ENCODE measurements around the gene HES5. TPM values are rescaled to one million over a fixed set of nuclear protein-coding genes. Genes with fewer than 3 reads are reported as not detected.

The HES5 gene
- total RNA-seq, 2 donors from 2014 or later: 0.27 to 2.7 TPM

DNA sequence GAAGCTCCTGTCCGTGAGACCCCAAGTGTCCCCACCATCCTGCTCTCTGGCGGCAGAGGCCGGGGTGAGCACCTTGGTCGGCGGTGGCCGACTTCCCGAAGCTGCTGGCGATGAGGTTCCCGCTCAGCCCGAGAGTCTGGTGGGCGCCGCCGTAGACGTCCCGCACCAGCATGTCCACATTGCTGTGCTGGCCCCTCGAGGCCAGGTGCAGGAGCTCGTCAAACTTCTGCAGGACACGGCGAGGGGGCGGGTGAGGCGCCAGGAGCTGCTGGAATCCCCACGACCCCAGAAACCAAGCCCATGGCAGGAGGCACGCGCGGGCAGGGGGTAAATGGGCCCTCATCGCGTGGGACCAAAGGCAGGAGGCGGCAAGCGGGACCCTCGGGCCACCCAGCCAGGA lies 10.3 kb downstream of the HES5 start:
- Histone ChIP-seq H3K36me3 (peaks cover 66% of the 10 kb centered on the region), H3K4me3 (no peak overlapping the region), H3K27ac (no peak overlapping the region), H3K4me1 (ENCODE audit: control insufficient read depth in 1 of 2, low read depth in 2 of 2) (peaks cover 4 to 13% of the 10 kb centered on the region in 2 donors), H3K27me3 (replicated peaks; ENCODE audit: insufficient read depth) (no peaks in the 10 kb centered on the region), H3K9me3 (no peaks in the 10 kb centered on the region)
- TF ChIP-seq, protein P1, sequence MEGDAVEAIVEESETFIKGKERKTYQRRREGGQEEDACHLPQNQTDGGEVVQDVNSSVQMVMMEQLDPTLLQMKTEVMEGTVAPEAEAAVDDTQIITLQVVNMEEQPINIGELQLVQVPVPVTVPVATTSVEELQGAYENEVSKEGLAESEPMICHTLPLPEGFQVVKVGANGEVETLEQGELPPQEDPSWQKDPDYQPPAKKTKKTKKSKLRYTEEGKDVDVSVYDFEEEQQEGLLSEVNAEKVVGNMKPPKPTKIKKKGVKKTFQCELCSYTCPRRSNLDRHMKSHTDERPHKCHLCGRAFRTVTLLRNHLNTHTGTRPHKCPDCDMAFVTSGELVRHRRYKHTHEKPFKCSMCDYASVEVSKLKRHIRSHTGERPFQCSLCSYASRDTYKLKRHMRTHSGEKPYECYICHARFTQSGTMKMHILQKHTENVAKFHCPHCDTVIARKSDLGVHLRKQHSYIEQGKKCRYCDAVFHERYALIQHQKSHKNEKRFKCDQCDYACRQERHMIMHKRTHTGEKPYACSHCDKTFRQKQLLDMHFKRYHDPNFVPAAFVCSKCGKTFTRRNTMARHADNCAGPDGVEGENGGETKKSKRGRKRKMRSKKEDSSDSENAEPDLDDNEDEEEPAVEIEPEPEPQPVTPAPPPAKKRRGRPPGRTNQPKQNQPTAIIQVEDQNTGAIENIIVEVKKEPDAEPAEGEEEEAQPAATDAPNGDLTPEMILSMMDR (IDR thresholded peaks at IDR 0.05): no peak
- DNase-seq (ENCODE audit: low spot score) (no peak), ATAC-seq (ENCODE audit: insufficient number of reproducible peaks, low FRiP score, low read depth) (no peak)

DNA sequence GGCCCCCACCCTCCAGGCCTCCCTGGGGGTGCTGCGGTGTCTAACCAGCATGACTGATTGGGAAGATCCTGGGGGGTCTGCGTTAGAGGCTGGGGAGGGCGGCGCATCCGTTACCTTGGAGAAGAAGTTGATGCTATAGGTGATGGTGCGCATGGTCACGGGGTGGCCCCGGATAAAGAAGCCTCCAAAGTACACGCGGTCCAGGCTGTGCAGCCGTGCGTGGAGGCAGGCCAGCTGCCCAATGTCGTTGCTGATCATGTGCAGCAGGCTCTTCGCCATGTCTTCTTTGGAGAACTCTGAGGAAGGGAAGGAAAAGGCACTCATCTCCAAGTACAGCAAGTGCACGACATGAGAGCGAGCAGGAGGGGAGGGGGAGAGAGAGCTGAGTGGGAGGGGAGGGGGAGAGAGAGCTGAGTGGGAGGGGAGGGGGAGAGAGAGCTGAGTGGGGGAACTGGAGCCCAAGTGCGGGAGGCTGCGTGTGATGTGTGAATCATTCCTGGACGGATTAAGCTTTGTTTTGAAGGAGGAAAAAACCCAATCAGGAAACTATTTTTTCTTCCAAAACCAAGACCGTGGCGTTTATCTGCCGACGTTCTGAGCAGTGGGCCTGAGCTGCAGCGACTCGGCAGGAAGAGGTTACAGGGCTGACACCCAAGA lies 10.9 kb downstream of the HES5 start:
- Histone ChIP-seq H3K27me3 (replicated peaks; ENCODE audit: insufficient read depth) (no peaks in the 10 kb centered on the region), H3K36me3 (peaks cover 68% of the 10 kb centered on the region)
- no peak for ATAC-seq (ENCODE audit: insufficient number of reproducible peaks, low FRiP score, low read depth)

DNA sequence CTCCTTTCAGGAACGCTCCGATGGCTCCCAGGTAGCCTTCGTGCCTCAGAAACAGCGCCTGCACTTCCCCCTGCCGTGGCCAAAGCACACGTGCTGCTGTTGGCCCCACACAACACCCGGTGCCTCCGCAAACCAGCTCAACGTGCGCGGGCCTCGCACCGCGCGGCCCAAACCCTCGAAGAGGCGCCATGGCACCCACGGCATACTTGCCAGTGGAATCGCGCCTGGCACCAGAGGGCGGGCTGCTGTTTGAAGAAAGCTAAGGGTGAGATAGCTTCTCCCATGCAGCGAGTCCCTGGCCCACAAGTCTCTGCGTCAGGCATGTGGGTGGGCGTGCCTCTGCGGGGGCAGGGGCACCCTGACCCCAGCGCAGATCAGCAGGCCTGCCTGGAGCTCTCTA lies 11.5 kb downstream of the HES5 start:
- no peak overlapping the region for H3K27ac ChIP-seq
- no peaks in the 10 kb centered on the region for H3K27me3 ChIP-seq (replicated peaks; ENCODE audit: insufficient read depth)
- no peak overlapping the region for H3K4me3 ChIP-seq
- peaks cover 0 to 1% of the 10 kb centered on the region in 2 donors for H3K4me1 ChIP-seq (ENCODE audit: control insufficient read depth in 1 of 2, low read depth in 2 of 2)
- TF ChIP-seq, protein P1 (IDR thresholded peaks at IDR 0.05): no peak
- H3K36me3 ChIP-seq: peaks cover 75% of the 10 kb centered on the region
- no peaks in the 10 kb centered on the region for H3K9me3 ChIP-seq
- DNase-seq (ENCODE audit: low spot score) (no peak), ATAC-seq (ENCODE audit: insufficient number of reproducible peaks, low FRiP score, low read depth) (no peak)

More for the DNA sequence above, 10.9 kb downstream of the HES5 start:
- TF ChIP-seq, protein P1 (IDR thresholded peaks at IDR 0.05): no peak
- no peak overlapping the region for H3K4me3 ChIP-seq
- no peak for DNase-seq (ENCODE audit: low spot score)
- H3K4me1 ChIP-seq (ENCODE audit: control insufficient read depth in 1 of 2, low read depth in 2 of 2): peaks cover 0 to 7% of the 10 kb centered on the region in 2 donors
- no peaks in the 10 kb centered on the region for H3K9me3 ChIP-seq
- no peak overlapping the region for H3K27ac ChIP-seq

DNA sequence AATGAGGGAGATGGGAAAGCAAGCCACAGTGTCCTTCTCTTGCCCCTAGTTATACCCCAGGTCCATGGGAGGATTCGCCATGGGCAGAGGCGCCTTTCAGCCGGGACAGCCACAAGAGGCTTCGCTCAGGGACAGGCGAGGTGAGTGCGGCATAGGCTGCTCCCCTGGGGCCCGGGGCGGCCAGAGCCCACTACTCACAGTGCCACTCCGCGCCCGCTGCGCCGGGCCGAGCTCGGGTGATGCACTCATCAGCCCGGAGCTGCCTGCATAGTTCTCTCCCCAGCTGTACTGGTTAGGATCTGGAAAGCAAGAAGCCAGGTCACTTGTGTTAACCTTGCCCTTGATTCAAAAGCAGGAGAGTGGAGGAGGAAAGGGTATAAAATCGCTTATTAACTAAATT lies 12.1 kb downstream of the HES5 start:
- H3K27ac ChIP-seq: no peak overlapping the region
- H3K27me3 ChIP-seq (replicated peaks; ENCODE audit: insufficient read depth): no peaks in the 10 kb centered on the region
- H3K9me3 ChIP-seq: no peaks in the 10 kb centered on the region
- no peaks in the 10 kb centered on the region for H3K4me1 ChIP-seq (ENCODE audit: control insufficient read depth in 1 of 2, low read depth in 2 of 2)
- DNase-seq (ENCODE audit: low spot score) (no peak), ATAC-seq (ENCODE audit: insufficient number of reproducible peaks, low FRiP score, low read depth) (no peak)
- no peak overlapping the region for H3K4me3 ChIP-seq
- H3K36me3 ChIP-seq: peaks cover 79% of the 10 kb centered on the region
- TF ChIP-seq, protein P1 (IDR thresholded peaks at IDR 0.05): no peak

DNA sequence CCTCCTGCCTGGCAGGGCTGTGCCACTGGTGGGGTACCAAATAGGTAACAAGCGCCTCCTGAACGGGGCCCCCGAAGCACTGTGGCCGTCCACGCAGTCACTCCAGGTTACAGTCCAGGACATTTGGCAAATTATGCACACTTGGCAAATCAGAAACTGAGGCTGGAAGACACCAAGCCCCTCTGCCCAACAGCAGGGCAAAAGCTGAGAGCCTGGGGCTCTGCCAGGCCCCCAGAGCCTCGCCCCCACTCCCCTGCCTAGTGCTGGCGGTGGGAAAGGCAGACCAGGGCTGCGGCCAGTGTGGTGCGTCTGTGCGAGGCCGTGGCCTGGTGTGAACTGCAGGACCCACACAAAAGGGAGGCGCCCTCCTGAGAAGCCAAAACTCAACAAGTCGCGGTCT lies 13.1 kb downstream of the HES5 start:
- TF ChIP-seq, protein P1 (IDR thresholded peaks at IDR 0.05): no peak
- Histone ChIP-seq H3K4me1 (ENCODE audit: control insufficient read depth in 1 of 2, low read depth in 2 of 2) (no peaks in the 10 kb centered on the region), H3K27ac (no peak overlapping the region), H3K9me3 (no peaks in the 10 kb centered on the region), H3K27me3 (replicated peaks; ENCODE audit: insufficient read depth) (no peaks in the 10 kb centered on the region), H3K4me3 (no peak overlapping the region), H3K36me3 (peaks cover 87% of the 10 kb centered on the region)
- no peak for ATAC-seq (ENCODE audit: insufficient number of reproducible peaks, low FRiP score, low read depth)
- no peak for DNase-seq (ENCODE audit: low spot score)

Data from thoracic aorta (tissue), 2 donors.